ENCODE data around the gene SCGB1C1.
"Not testable (repeated sequence)": the region's sequence is repeated elsewhere in the genome, so short reads cannot be mapped to it uniquely, and the experiment has no call there.

- not testable (repeated sequence) for TF ChIP-seq ELK1 (CRISPR knock-in tag; IDR thresholded peaks at IDR 0.05); MAX (CRISPR knock-in tag; IDR thresholded peaks at IDR 0.05); POLR2AphosphoS2 (IDR thresholded peaks at IDR 0.05; ENCODE audit: low read length); RAD21 (CRISPR knock-in tag; conservative IDR thresholded peaks at IDR 0.05 in 1 of 2, IDR thresholded peaks at IDR 0.05 in 1 of 2); HNRNPLL (IDR thresholded peaks at IDR 0.05; ENCODE audit: low read depth, low read length, poor library complexity, severe bottlenecking); PTBP1 (IDR thresholded peaks at IDR 0.05; ENCODE audit: low read depth, low read length); FOXK1 (CRISPR knock-in tag; IDR thresholded peaks at IDR 0.05; ENCODE audit: borderline replicate concordance); CREB5 (CRISPR knock-in tag; IDR thresholded peaks at IDR 0.05); CBX2 (IDR thresholded peaks at IDR 0.05; ENCODE audit: insufficient read depth, low read length, poor library complexity, severe bottlenecking); POLR2A (conservative IDR thresholded peaks at IDR 0.05); GTF2F1 (IDR thresholded peaks at IDR 0.05; ENCODE audit: low read depth, low read length)
- peak; percentile 59; the same call in 1 of the 2 replicates for TF ChIP-seq JUND (IDR thresholded peaks at IDR 0.05; ENCODE audit: borderline replicate concordance, low read depth, low read length)
- TF ChIP-seq JUND (tag; IDR thresholded peaks at IDR 0.05; ENCODE audit: borderline replicate concordance, low read depth, low read length), result peak; percentile 89; the same call in 2 of the 3 replicates
- TF ChIP-seq GABPA (tag; conservative IDR thresholded peaks at IDR 0.05; ENCODE audit: low read depth), result peak; percentile 75
Observed at GRCh38 chr11:220641-221215, 27.9 kb downstream of the SCGB1C1 start.

Data from K562 (cell line).